HG02981 (cell line): ENCODE results near the gene CCDC134.
"Not testable (repeated sequence)": the region's sequence is repeated elsewhere in the genome, so short reads cannot be mapped to it uniquely, and the experiment has no call there.

Experiments
- ATAC-seq: cut with Tn5 transposase; IDR thresholded peaks from one replicate; pipeline ENCODE4 v1.9.1; 2021; ENCODE audit warnings: mild to moderate bottlenecking, moderate library complexity; ENCODE audit not compliant: unreplicated experiment

The CCDC134 gene

DNA sequence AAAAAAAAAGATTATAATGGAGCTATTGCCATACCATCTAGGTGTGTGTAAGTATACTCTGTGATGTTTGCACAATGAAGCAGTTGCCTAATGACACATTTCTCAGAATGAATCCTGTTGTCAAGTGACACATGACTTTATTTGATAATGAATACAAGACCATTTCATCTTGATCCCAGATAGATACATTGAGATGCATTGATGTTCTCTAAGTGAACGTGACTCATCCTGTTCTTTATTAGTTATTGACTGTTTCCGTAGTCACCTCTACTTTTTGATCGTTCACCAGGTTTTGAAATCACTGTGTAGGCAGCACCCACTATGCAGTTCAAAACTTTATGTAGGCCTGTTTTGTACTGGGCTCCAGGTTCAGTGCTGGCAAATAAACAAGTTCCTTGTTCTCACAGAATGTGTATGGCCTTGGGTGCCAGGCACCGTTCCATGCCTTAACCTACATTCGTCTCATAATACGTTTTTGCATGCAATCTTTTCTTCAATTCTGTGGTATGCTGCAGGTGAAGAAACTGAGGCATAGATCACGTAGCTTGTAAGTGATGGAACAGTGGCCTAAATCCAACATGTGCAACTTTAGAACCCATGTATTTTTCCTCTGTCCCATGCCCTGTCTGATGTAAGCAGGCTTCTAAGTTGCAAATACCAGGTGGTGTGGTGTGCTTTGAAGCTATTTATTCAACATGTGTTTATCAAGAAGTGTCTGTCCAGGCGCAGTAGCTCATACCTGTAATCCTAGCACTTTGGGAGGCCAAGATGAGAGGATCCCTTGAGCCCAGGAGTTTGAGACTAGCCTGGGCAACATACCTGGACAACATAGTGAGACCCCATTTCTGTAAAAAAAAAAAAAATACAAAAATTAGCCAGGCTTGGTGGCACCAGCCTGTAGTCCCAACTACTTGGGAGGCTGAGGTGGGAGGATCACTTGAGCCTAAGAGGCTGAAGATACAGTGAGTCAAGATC lies 42.8 kb downstream of the CCDC134 start:
- no peak for ATAC-seq

DNA sequence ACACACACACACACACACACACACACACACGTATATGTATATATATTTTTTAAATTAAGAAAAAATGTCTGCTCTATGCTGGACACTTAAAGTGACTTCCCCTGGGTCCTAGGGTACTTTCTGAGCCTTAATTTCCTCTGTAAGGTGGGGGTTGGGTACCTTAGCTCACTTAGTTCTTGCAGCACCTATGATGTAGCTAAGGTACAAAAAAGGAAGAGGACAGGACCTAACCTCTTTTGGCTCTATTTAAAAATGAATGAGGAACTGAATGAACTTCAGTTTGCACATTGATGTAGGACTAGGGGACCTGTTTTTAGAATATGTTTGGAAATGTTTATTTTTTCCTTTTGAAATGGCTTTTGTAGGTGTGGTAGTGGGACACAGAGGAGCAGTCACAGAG lies 43.6 kb downstream of the CCDC134 start:
- ATAC-seq: no peak

DNA sequence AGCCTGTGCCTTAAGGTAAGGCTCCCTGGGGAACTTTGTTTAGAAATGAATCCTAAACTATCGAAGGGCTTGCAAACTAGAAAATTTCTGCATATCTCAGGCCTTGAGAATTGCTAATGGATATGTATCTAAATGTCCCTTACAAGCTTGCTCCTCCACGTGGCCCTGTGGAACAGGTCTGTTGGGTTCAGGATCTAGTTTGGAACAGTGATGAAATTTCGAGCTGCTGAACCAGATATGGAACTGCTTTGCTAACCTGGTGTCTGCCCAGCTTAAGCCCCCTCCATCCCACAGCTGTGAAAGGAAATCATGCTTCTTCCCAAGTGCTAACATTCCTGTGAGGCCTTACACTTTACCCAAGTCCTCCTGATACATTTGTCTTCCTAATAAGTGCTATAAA lies 44.0 kb downstream of the CCDC134 start:
- ATAC-seq: no peak

DNA sequence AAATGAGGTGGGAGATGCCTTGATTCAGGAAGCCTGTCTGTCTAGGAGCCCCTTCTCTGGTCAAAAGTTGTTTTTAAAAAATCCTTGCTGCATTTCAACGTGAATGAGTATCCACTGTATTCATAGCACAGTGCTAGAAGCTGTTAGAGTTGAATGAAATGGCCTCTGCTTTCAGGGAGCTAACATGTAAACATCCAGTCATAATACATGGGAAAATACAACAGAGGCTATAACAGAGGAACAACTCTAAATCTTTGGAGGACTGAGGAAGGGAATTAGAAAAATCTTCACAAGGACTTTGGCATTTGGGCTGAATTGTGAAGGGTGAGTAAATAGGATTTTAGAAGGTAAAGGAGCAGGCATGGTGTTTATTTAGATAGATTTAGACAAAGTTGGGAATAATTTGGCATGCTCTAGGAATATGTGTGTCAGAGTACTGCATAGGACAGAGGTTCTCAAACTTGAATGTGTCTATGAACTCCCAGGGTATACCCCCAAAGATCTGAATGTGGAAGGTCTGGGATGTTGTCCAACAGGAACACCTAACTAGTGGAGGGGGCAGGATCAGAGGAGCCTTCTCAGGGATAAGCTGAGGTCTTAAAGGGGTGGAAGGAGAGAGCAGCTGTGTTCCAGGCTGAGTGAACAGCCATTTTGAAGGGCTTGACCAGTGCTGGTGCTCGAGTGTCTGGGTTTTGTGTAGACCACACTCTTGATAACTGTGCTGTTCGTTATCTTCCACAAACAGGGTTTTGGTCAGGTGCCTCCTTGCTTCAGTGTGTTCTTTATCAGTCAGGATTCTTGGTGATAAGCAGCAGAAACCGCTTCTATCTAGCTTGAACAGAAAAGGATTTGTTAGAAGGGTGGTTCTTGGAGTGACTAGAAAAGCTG lies 45.1 kb downstream of the CCDC134 start:
- ATAC-seq: no peak

DNA sequence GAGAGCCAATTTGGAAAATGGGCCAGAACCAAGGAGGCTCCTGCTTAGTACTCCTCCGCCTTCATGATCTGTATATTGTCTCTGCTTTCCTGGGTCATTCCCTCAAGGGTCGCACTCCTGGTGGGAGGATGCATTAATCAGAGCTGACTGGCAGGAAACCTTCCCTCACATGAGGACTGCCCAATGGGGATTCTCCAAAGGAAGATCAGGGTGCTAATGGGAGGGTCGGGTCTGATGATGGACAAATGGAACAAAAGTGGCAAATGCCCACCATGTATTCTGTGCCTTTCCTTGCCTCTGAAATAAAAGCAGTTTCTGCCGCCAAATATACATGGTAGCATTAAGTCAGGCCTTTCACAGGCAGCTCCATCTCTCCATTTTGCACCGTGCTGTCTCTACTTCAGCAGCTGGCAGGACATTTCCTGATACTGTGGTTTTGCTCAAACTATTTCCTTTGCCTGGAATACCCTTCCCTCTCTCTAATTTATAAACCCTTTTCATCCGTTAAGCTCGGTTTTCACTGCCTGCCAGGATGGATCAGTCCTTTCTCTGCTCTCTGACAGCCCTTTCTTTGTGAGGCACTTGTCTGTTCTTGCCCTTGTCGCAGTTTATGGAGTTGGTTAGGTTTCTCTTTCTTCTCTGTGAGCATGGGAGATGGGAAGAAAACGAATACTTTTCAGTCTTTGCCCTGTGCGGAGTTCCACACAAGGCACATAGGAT lies 45.9 kb downstream of the CCDC134 start:
- ATAC-seq: no peak

DNA sequence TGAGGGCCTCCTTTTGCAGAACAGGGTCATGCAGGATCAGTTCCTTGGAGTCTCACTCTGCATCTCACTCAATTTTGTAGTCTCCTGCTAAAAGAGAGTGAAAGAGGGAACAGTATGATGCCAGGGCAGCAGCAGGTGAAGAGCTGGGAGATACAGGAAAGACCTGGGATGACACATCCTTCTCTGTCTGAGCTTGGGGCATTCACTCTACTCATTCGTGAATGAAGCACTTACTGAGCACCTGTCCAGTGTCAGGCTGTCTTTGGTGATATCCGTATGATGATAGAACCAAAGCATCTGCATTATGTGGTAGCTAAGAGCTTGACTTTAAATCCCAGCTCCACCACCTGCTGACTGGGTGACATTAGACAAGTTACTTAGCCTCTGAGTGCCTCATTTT lies 46.8 kb downstream of the CCDC134 start:
- ATAC-seq: no peak

DNA sequence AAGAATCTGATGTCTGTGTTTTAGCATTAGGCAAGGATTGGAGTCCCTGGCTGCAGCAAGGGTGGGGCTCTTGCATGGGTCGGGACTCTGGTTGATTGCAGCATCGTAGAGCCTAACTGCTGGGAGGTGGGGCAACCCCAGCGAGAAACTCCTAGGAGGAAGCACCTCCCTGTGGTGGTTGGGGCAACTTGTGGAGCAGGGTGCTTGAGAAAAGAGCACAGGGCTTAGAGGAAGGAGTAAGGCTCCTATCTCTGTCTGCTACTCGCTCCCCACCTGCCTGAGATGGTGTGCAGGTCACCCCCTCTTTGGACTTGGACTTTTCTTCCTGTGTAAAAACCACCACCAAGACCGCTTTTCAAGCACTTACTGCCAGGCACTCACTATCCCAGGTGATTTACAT lies 48.0 kb downstream of the CCDC134 start:
- ATAC-seq: no peak

DNA sequence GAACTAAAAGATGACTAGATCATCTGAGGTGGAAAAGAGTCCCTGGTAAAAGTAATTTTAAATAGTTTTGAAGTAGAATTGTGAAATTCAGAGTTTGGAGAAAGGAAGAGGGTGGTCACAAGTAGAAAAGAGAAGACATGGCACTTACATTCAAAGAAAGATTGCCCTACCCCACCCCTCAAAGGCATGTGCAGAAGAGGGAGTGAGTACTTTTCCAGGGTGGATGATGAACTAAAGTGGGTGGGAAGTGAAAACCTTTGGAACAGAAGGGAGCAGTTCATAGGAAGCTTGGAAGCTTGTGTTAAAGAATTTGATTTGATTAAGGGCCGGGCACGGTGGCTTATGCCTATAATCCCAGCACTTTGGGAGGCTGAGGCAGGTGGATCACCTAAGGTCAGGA lies 56.0 kb downstream of the CCDC134 start:
- no peak for ATAC-seq

DNA sequence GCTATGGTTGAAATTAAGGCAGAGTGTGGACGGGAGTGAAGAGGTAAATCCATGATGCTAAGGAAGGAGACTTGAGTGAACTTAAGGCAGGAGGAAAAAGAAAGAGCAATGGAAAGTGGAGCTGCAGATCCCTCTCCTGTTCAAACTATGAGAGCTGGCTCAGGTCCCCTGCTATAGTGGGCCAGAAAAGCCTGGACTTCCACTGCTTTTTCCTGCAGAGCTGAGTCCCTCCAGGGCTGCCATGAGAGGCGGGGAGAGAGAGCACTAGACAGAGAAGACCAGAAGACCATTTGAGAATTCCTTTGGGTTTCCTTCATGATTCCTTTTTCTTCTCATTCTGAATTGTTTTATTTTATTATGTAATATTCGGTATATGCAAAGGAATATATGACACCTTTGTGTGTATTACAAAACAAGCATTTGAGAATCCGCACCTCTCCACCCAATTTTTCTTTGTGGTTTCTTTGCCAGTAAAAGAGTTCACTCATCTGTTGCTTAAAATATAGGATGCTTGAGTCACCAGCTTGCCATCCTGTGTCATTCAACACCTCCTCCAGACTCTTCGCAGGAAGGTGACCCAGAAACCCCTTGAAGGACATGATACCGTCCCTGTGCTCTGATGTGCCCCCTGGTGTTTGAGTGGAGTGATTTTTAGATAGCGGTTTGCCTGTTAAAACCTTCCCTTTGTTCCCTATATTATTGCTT lies 56.8 kb downstream of the CCDC134 start:
- no peak for ATAC-seq

DNA sequence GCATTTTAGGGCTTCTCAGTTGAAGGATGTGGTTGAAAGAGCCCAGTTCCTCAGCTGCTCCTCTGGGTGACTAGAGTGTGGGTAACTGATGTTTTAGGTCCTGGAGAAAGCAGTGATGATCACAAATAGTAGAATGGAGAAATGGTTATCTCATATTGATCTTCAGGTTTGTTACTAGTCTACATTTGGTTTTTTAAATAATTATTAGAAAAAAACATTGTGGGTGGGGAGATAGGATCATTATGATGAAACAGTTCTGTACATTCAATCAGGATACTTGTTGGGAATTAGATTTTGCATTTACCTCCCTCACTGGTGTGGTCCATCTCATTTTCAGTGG lies 57.4 kb downstream of the CCDC134 start:
- no peak for ATAC-seq

DNA sequence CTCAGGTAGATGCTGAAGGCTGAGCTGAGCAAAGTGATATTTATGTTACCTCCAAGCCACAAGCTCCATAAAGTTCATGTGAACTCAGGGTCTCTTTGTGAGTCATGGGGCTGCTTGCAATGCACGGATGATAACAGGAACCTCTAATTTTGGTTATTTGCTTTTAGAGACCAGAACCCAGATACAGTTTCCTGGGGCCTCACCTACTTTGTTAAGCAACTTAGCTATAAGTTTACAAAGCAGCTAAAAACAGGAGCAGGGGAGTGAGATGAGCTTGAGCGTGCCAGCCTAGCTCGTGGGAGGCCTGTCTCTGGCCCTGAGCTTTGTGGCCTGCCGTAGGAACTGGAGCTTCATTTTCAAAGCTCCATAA lies 61.7 kb downstream of the CCDC134 start:
- ATAC-seq: peak; percentile 45

DNA sequence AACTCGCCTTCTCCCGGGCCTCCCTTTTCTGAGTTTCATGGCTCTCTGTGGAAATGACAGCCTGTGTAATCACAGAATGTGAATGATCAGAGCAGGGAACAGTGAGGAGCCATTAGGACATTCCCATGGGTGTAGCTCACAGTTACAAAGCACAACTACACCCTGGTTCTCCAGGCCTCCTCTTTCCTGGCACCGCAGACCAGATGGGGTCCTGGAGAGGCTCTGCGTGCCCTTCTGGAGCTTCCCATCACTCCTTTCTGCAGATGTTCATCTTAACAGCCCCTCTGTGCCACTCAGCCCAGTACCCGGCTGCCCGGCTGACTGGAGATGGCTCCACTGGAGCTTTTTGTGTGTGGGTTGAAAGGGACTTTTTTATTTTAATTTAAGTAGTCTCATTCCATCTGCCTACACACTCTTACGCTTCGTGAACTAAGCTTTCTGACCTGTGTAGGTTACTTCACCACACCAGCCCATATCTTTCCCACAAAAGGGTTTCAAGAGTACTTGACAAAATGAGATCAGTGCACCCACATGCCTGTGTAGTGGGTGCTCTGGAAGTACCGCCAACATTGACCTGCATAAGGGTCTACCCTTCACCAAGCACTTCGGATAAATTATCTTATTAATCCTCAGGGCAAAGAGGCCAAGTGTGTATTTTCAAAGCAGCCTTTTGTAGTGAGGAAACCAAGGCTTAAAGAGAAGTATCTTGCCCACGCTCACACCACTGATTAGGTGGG lies 62.2 kb downstream of the CCDC134 start:
- peak; percentile 49 for ATAC-seq

DNA sequence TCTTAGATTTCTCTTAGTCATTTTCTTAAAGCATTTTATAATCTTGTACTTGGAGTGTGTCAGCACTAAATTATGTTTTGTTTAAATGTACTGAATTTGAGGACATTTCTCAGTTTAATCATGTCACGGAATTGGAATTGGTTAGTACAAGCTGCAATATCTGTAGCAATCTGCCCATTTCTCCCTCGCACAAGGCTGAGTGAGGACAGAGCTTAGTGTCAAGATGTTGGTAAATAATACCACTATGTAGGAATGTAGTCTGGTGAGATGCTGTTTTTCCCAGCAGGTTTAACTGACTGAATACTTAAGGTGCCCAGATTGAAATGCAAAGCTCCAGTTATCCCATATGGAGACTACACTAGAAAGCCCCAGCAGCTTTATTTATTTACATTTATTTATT lies 63.0 kb downstream of the CCDC134 start:
- ATAC-seq: no peak

DNA sequence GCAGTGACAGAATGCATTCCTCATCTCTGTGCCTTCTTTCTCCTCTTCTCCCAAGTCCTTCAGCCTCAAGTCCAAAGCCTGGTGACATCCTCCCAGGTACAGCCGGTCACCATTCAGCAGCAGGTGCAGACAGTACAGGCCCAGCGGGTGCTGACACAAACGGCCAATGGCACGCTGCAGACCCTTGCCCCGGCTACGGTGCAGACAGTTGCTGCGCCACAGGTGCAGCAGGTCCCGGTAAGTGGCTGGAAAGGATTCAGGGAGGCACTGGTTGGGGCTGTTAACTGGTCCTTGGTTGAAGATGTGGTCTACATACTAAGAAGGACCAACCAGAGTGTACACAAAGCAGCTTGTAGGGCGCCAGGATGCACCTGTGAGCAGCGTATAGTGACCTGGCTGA lies 68.1 kb downstream of the CCDC134 start:
- no peak for ATAC-seq

DNA sequence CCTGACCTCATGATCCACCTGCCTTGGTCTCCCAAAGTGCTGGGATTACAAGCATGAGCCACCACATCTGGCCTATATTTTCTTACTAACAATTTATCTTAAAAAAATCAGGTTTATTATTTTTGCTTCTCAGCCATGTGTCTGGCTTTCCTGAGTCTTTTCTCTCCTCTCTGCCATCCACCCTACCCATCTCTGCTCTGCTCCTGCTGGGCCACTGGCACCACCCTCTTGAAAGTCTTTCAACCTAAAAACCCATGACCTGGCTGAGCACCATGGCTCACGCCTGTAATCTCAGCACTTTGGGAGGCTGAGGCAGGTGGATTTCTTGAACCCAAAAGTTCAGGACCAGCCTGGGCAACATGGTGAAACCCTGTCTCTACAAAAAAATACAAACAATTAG lies 69.6 kb downstream of the CCDC134 start:
- not testable (repeated sequence) for ATAC-seq

DNA sequence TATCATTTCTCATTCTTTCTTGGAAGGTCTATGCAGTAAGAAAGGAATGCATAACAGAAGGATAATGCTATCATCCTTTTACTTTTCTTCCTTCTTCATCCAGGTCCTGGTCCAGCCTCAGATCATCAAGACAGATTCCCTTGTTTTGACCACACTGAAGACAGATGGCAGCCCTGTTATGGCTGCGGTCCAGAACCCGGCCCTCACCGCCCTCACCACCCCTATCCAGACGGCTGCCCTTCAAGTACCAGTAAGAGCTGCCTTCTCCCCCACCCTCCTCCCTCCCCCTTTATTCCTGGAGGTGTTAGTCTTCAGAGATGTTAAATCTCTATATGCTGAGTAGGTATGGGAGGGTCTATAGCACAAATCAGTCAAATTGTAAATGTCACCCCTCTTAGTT lies 70.3 kb downstream of the CCDC134 start:
- no peak for ATAC-seq

DNA sequence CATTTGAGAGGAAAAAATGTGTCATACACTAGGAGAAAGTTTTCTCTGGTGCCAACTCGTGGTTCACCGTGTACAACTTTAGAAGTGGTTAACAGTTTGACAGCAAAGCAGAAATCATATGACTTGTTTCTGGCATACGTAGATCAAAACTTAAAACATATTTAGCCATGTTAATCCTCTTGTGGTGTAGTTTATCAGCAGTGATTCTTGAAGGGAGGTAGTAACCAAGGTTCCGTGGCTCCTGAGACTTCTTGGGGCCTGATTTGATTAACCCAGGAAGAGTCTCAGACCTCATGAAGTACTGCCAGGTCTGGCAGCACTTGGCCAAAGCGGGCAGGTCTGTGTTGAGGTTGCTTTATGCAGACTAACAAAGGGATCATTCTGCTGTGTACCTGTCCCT lies 72.9 kb downstream of the CCDC134 start:
- ATAC-seq: no peak

DNA sequence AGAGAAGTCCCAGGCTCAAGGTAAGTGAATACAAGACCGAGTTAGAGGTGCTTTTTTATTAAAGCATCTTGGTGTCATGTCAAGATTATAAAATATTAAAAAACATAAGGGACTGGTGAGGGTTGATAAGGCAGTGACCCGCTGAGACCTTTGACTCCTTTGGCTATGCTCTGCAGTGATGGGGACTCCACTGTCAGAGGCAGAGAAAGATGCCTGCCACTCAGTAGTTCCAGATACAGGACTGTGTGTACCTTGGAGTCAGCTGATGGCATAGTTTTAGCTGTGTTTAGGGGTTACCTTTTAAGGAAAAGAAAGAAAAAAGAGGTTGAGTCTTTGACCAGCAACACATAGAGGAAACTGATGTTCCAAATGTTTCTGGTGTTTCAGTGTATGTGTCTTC lies 73.6 kb downstream of the CCDC134 start:
- no peak for ATAC-seq

DNA sequence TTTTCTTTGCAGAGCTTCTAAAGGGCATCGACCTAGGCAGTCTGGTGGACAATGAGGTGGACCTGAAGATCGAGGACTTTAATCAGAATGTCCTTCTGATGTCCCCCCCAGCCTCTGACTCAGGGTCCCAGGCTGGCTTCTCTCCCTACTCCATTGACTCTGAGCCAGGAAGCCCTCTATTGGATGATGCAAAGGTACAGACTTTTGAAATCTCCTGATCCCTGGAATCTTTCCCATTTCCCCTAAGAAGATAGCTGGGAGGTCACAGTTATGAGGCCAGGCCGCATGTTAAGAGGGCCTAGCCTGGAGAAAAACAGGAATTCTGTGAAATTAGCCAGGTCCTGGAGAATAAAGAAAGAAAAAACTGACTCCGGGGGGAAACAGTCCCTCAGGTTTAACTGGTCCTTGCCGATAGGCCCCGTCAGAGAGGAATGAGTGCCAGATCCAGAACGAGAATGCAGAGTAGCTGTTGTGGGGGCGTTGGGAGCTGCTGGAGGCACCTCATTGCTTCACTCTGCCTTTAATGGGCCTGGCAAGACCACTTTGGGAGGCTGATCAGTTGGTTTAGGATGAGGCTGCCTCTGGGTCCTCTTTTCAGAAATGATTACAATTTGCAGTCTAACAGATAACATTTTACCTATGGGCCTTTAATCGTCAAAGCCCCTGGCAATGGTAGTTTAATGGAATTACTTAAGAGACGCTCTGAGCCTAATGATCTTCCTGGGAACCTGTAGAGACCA lies 75.2 kb downstream of the CCDC134 start:
- no peak for ATAC-seq
